GM18870 (cell line): ENCODE measurements around the gene OSBPL5.

Experiments
- ATAC-seq: cut with Tn5 transposase; IDR thresholded peaks from one replicate; pipeline ENCODE4 v1.9.1; 2021; ENCODE audit warnings: moderate library complexity; ENCODE audit not compliant: unreplicated experiment

OSBPL5 gene

DNA sequence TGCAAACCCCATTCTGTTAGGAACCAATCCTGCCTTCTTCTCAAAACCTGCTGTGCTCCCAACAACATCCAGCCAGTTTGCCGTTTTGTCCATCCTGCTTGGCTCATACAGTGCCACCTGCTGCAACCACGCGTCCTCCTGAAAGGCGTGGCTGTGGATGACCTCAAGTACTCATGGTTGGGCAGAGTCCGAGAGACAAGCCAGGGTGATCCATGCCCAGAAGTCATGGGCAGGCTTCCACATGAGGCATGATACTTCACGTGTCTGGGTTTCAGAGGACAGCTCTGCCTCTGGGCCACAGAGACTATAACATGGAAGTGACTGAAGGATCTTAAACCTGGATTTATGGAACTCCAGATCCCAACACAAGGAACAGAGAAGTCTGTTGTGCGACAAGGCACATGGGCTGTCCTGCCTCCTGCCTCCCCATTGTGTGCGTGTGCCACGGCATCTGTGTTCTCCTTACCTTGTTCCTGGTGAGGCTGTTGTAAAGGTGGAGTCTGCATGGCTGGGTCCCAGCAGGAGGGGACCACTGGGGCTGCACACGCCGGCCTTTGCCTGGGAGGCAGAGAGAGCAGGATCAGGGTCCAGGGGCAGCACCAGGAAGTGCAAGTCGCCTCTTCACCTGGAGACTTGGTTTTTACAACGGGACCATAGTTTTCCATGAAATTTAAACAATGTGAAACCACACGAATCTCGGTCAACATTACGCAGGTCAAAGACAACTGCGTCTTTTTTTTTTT is 123.2 kb downstream of the OSBPL5 start:
- ATAC-seq = no peak

DNA sequence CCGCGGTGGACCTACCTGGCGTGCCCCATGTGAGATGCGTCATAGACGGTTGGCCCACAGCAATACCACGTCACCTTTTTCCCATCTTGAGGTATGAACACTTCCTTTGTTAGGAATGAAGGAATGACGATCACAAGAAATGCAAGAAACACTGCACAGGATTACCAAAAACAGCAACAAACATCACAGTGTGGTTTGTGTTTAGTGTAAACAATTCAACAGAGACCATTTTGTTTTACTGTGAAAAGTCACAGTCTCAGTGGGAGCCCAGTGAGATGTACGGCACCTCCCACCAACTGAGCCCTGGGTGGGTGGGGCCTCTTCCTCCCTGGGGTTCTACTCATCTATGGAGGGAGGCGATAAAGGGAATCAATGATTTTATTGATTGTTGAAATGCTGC is 124.2 kb downstream of the OSBPL5 start:
- no peak for ATAC-seq

DNA sequence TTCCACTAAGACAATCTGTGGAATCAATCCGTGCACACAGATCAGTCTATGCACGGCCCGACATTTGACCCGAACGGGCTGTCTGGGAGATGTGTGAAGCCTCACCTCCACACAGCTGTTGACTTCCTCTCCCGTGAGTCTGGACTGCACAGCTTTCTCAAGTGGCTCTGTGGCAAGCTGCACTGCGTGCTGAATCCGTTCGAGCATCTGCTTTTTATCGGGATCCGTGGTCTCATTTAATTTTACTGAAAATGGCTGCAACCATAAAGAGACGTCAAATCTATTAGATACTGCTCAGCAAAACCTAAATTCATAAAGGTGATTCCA is 127.2 kb downstream of the OSBPL5 start:
- no peak for ATAC-seq
